MM.1S (cell line): ENCODE data around the gene CHST13.

ENCODE experiments used
- EZH2 ChIP-seq: fragments of 300-600 bp; sonication (generic); optimal IDR thresholded peaks from 2 replicates; pipeline ENCODE3; 2017; ENCODE audit warnings: low read depth, mild to moderate bottlenecking, antibody characterized with exemption, low read length, mixed read lengths
- EZH2phosphoT487 ChIP-seq: fragments of 300-600 bp; sonication (generic); IDR thresholded peaks from 2 replicates; pipeline ENCODE4 v1.6.1; 2018; ENCODE audit warnings: antibody characterized with exemption, low read length
- TF ChIP-seq, protein P1 (sequence below): fragments of 300-600 bp; sonication (generic); IDR thresholded peaks from 2 replicates; pipeline ENCODE4 v1.5.1; 2016; ENCODE audit warnings: antibody characterized with exemption, low read length, mixed read lengths

DNA sequence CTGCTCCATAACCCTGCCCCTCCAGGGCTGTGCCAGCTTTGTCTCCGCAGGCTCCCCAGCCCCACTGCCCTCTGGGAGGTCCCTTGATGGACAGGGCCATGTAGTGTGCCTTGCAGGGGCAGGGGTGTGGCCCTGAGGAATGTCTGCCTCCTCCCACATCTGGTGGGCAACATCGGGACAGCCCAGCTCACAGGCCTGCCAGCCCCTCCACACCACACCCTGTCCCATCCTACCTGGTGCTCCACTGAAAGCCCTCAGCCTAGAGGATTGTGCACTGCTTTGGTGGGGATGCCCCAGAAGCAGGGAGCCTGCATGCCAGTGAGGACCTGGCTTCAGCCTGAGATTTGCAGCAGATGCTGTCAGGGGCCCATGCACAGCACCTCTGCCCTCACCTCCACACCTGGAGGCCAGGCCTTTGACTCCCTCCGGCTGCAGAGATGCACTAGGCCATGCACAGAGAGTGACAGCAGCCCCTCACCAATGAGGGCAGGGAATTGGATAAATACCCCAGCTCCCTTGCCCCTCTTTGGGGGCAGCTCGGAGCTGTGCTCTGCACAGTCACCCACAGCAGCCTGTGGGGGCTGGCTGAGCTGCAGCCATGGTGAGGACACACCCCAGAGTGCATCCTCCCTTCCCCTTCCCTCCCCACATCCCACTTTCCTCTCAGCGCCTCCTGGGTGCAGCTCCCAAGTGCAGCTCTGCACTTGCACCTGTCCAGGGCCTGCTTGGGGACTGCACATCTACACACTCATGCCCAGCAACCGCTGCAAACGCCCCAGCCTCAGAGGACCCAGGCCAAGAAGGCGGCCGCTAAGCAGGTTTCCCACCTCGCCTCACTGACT is 32.1 kb downstream of the CHST13 start:
- TF ChIP-seq, protein P1, sequence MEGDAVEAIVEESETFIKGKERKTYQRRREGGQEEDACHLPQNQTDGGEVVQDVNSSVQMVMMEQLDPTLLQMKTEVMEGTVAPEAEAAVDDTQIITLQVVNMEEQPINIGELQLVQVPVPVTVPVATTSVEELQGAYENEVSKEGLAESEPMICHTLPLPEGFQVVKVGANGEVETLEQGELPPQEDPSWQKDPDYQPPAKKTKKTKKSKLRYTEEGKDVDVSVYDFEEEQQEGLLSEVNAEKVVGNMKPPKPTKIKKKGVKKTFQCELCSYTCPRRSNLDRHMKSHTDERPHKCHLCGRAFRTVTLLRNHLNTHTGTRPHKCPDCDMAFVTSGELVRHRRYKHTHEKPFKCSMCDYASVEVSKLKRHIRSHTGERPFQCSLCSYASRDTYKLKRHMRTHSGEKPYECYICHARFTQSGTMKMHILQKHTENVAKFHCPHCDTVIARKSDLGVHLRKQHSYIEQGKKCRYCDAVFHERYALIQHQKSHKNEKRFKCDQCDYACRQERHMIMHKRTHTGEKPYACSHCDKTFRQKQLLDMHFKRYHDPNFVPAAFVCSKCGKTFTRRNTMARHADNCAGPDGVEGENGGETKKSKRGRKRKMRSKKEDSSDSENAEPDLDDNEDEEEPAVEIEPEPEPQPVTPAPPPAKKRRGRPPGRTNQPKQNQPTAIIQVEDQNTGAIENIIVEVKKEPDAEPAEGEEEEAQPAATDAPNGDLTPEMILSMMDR, result no peak
- no peak for TF ChIP-seq EZH2
- no peak for TF ChIP-seq EZH2phosphoT487
